EH (cell line): ENCODE data around the gene ARHGAP26.
A peak's percentile ranks its signal among the peaks of the same experiment; 100 is the strongest.

Experiments used
- DNase-seq: peaks from one replicate; pipeline ENCODE4 v3.0.0-alpha.2; 2015; ENCODE audit warnings: low read depth

ARHGAP26 gene

GRCh38 chr5:142748568-142749249, 21.5 kb upstream of the ARHGAP26 start:
- peak; percentile 21 for DNase-seq

GRCh38 chr5:142749321-142749720, 20.9 kb upstream of the ARHGAP26 start:
- DNase-seq = peak; percentile 80

- DNase-seq = peak; percentile 24
Observed at GRCh38 chr5:142753116-142753631, 17.0 kb upstream of the ARHGAP26 start.

GRCh38 chr5:142754031-142754430, 16.1 kb upstream of the ARHGAP26 start:
- no peak for DNase-seq

- no peak for DNase-seq
Observed at GRCh38 chr5:142756576-142756975, 13.6 kb upstream of the ARHGAP26 start.

GRCh38 chr5:142757564-142757963, 12.6 kb upstream of the ARHGAP26 start:
- DNase-seq = no peak

GRCh38 chr5:142758062-142758795, 11.9 kb upstream of the ARHGAP26 start:
- DNase-seq = no peak

GRCh38 chr5:142758796-142759145, 11.4 kb upstream of the ARHGAP26 start:
- DNase-seq = no peak

GRCh38 chr5:142763701-142764100, 6.5 kb upstream of the ARHGAP26 start:
- DNase-seq = no peak

GRCh38 chr5:142767178-142767577, 3.0 kb upstream of the ARHGAP26 start:
- DNase-seq = no peak

GRCh38 chr5:142767911-142768310, 2.3 kb upstream of the ARHGAP26 start:
- DNase-seq = no peak

GRCh38 chr5:142769251-142769792, 855 bp upstream of the ARHGAP26 start:
- DNase-seq = no peak

- DNase-seq = peak; percentile 56
Observed at GRCh38 chr5:142770650-142771609, 753 bp downstream of the ARHGAP26 start.

GRCh38 chr5:142771666-142772065, 1.5 kb downstream of the ARHGAP26 start:
- DNase-seq = no peak

- DNase-seq = no peak
Observed at GRCh38 chr5:142772446-142773293, 2.5 kb downstream of the ARHGAP26 start.

GRCh38 chr5:142777099-142777498, 6.9 kb downstream of the ARHGAP26 start:
- no peak for DNase-seq

GRCh38 chr5:142777850-142778249, 7.7 kb downstream of the ARHGAP26 start:
- DNase-seq = no peak

GRCh38 chr5:142779163-142779840, 9.1 kb downstream of the ARHGAP26 start:
- peak; percentile 64 for DNase-seq

GRCh38 chr5:142780871-142781270, 10.7 kb downstream of the ARHGAP26 start:
- DNase-seq = no peak

- no peak for DNase-seq
Observed at GRCh38 chr5:142782976-142783530, 12.9 kb downstream of the ARHGAP26 start.
